ENCODE data around the gene MIA. TPM values are rescaled to one million over a fixed set of nuclear protein-coding genes. Genes with fewer than 3 reads are reported as not detected.

MIA gene
- total and polyA plus RNA-seq, 2 of the 8 experiments (the other 6 are each of a cell fraction or from before 2014, with no cell fraction given): not detected

DNA sequence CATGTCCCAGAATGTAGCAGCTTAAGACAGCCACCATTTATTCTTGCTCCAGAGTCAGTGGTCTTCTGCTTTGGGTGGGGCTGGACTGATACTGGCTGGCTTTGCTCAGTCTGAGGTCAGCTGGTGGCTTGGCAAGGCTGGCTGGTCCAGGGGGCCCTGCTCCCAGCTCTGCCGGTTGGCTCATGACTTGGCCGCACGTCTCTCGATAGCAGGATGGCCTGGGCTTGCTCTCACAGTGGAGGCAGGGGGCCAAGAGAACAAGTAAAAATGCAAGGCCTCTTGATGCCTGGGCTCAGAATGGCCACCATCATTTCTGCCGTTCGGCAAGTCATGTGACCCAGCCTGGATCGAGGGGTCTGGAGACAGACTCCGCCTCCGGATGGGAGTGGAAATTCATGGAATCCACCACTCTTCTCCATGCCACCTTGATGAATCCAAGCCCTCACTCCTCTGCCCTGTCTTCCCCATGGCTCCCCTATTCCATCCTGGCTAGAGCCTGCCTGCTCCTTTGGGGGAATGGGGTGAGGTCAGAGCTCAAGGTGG, 38.1 kb upstream of the MIA start (continued):
- TF ChIP-seq, protein P1, sequence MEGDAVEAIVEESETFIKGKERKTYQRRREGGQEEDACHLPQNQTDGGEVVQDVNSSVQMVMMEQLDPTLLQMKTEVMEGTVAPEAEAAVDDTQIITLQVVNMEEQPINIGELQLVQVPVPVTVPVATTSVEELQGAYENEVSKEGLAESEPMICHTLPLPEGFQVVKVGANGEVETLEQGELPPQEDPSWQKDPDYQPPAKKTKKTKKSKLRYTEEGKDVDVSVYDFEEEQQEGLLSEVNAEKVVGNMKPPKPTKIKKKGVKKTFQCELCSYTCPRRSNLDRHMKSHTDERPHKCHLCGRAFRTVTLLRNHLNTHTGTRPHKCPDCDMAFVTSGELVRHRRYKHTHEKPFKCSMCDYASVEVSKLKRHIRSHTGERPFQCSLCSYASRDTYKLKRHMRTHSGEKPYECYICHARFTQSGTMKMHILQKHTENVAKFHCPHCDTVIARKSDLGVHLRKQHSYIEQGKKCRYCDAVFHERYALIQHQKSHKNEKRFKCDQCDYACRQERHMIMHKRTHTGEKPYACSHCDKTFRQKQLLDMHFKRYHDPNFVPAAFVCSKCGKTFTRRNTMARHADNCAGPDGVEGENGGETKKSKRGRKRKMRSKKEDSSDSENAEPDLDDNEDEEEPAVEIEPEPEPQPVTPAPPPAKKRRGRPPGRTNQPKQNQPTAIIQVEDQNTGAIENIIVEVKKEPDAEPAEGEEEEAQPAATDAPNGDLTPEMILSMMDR (IDR thresholded peaks at IDR 0.05; ENCODE audit: control extremely low read depth in 1 of 3, insufficient read depth in 1 of 3, low read depth in 1 of 3, low read length in 3 of 3): no peak
- TF ChIP-seq TAF7 (optimal IDR thresholded peaks at IDR 0.05; ENCODE audit: borderline replicate concordance, low read depth, low read length) (no peak), TAF1 (IDR thresholded peaks at IDR 0.05; ENCODE audit: low read depth, low read length) (no peak)

Data from H1 (cell line).